Upper lobe of right lung (tissue), 1 donor: ENCODE results near the gene NPTN. TPM values are rescaled to one million over a fixed set of nuclear protein-coding genes. Genes with fewer than 3 reads are reported as not detected.
"Not testable (repeated sequence)": the region's sequence is repeated elsewhere in the genome, so short reads cannot be mapped to it uniquely, and the experiment has no call there.

Experiments
- ATAC-seq: fragments of 200-7000 bp; cut with Tn5 transposase; one replicate; pipeline ENCODE4 v1.9.1; 2020; ENCODE audit warnings: mild to moderate bottlenecking, moderate library complexity
- DNase-seq: peaks from one replicate; pipeline ENCODE4 v3.0.0-alpha.2; 2020
- H3K27ac ChIP-seq: fragments of 200-600 bp; one replicate; pipeline ENCODE4 v1.8.0; 2022
- H3K27me3 ChIP-seq: fragments of 200-600 bp; one replicate; pipeline ENCODE4 v1.8.0; 2022; ENCODE audit warnings: mild to moderate bottlenecking
- H3K36me3 ChIP-seq: fragments of 200-600 bp; one replicate; pipeline ENCODE4 v1.8.0; 2022
- H3K4me1 ChIP-seq: fragments of 200-600 bp; one replicate; pipeline ENCODE4 v1.8.0; 2022
- H3K4me3 ChIP-seq: fragments of 200-600 bp; one replicate; pipeline ENCODE4 v1.8.0; 2022; ENCODE audit warnings: mild to moderate bottlenecking
- H3K9me3 ChIP-seq: fragments of 200-600 bp; one replicate; pipeline ENCODE4 v1.8.0; 2022
- intact Hi-C: fragments of 100-400 bp; cut with DNase I; formaldehyde crosslinking; loops from one replicate; pipeline ENCODE4 v1.11.0; 2022
- total RNA-seq: library from RNA; stranded (reverse); fragmentation: NEBNext Ultra II Directional; extraction: Animal tissue kit (Norgen Biotek cat#: 25700); gene quantifications from one replicate; pipeline ENCODE4 v1.2.1, GENCODE V29; 2021
- TF ChIP-seq, protein P1 (sequence below): fragments of 200-600 bp; IDR thresholded peaks from one replicate; pipeline ENCODE4 v1.8.0; 2022; ENCODE audit warnings: antibody characterized with exemption
- donor health status: DM: no; HTN: yes; CAD: no; lungs with severe emphysema.

NPTN gene
- total RNA-seq, 1 donor from 2014 or later = 131 TPM

DNA sequence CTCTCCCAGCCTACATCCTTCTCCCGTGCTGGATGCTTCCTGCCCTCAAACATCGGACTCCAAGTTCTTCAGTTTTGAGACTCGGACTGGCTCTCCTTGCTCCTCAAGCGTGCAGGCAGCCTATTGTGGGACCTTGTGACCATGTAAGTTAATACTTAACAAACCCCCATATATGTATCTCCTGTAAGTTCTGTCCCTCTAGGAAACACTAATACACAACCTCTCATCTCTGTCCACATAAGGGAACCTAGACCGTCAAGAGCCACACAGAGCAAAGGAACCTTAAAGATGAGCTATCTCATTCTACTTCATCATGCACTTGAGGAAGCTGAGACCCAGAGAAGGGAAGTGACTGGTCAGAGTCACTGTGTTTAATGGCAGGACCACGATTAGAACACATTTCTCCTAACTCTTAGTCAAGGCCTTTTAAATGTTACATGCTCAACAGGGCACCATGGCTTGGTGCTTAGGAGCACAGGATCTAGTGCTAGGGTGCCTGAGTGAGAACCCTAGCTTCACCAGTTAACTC lies 50.3 kb downstream of the NPTN start:
- DNase-seq = no peak
- Histone ChIP-seq H3K27ac (no peak overlapping the region), H3K27me3 (no peaks in the 10 kb centered on the region), H3K9me3 (no peaks in the 10 kb centered on the region), H3K4me1 (no peaks in the 10 kb centered on the region), H3K36me3 (peaks cover 81% of the 10 kb centered on the region), H3K4me3 (no peak overlapping the region)
- TF ChIP-seq, protein P1, sequence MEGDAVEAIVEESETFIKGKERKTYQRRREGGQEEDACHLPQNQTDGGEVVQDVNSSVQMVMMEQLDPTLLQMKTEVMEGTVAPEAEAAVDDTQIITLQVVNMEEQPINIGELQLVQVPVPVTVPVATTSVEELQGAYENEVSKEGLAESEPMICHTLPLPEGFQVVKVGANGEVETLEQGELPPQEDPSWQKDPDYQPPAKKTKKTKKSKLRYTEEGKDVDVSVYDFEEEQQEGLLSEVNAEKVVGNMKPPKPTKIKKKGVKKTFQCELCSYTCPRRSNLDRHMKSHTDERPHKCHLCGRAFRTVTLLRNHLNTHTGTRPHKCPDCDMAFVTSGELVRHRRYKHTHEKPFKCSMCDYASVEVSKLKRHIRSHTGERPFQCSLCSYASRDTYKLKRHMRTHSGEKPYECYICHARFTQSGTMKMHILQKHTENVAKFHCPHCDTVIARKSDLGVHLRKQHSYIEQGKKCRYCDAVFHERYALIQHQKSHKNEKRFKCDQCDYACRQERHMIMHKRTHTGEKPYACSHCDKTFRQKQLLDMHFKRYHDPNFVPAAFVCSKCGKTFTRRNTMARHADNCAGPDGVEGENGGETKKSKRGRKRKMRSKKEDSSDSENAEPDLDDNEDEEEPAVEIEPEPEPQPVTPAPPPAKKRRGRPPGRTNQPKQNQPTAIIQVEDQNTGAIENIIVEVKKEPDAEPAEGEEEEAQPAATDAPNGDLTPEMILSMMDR = no peak
- intact Hi-C loops = no loop called here
- peak; percentile 49 for ATAC-seq

DNA sequence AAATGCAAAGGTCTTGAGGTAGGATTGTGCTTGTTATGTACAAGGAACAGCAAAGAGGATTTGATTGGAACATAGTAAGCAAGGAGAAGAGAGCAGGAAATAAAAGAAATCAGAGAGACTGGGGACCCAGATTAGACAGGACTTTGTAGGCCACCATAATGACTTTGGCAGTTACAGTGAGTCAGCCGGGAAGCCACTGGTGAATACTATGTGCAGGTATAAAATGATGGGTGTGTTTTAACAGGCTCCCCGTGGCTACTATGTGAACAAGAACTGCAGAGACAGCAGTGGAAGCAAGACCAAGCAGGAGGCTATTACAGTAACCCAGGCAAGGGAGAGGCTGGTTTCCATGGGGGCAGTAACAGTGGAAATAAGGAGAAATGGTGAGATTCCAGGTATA lies 55.2 kb downstream of the NPTN start:
- Histone ChIP-seq H3K27me3 (no peaks in the 10 kb centered on the region), H3K27ac (no peak overlapping the region), H3K4me3 (no peak overlapping the region), H3K4me1 (no peaks in the 10 kb centered on the region), H3K9me3 (no peaks in the 10 kb centered on the region), H3K36me3 (peaks cover 70% of the 10 kb centered on the region)
- ATAC-seq (no peak), DNase-seq (no peak)
- intact Hi-C loops = no loop called here
- TF ChIP-seq, protein P1 = no peak

DNA sequence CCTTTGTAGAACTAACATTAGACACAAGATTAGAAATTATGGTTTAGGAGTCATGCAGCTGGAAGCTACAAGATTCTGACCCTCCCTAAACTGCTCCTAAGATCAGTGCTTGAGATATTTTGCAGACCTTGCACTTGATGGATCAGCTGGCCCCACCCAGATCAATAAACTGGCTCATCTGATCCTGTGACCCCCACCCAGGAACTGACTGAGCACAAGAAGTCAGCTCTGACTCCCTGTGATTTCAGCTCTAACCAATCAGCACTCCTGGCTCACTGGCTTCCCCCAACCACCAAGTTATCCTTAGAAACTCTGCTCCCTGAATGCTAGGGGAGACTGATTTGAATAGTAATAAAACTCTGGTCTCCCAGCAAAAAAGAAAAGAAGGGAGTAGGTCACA lies 55.6 kb downstream of the NPTN start:
- DNase-seq, H3K4me1 ChIP-seq, ATAC-seq, H3K4me3 ChIP-seq, H3K27ac ChIP-seq, intact Hi-C loops, H3K9me3 ChIP-seq, H3K27me3 ChIP-seq: not testable (repeated sequence)
- peaks cover 70% of the 10 kb centered on the region for H3K36me3 ChIP-seq

DNA sequence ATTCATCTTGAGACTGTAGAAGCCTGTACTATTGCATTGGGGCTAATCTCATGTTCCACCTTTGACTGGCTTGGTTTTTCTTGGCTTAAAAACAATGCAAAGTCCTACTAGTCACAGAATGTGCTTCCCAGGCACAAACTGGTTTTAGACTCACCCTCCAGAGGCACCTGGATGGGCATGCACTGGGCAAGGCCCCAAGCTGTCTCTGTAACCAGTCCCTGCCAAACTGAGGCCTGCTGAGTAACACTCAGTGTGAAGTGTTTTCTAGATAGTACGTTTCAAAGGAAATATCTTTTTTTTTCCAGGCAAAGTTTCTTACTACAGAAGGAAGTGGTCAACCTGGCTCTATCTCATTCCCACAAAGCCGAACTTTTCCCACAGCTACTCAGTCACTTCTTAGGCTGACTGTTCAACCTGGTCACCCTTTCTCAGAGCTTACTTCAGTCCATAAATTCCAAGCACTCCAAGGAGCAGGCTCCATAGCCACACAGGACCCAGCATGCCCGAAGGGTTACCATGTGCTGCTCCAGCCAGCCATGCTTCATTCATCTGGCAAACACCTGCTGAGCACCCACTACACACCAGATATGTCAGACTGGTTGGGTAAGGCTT lies 57.4 kb downstream of the NPTN start:
- Histone ChIP-seq H3K27me3 (no peaks in the 10 kb centered on the region), H3K4me3 (no peak overlapping the region), H3K4me1 (no peaks in the 10 kb centered on the region), H3K9me3 (no peaks in the 10 kb centered on the region), H3K36me3 (peaks cover 69% of the 10 kb centered on the region), H3K27ac (no peak overlapping the region)
- ATAC-seq (peak; percentile 72), DNase-seq (peak; percentile 70)
- TF ChIP-seq, protein P1 = no peak
- intact Hi-C loops = no loop called here

DNA sequence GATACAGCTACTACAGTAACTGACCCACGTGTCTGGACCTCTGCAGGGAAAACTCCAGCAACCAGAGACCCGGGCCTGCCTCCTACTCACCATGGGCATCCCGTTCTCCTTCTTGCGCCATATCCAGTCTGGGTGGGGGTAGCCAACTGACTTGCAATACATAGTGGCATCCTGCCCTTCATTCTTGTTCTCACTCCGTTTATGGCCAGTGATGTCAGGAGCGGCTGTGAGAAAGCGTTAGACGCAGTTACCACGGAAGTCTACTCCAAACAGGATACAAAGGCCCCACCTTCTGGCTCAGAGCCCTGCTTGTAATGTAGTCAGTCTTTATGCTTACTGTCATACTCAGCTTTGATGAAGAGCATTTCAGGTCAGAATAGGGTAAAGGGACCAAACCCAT lies 59.6 kb downstream of the NPTN start:
- no peaks in the 10 kb centered on the region for H3K4me1 ChIP-seq
- H3K27me3 ChIP-seq = no peaks in the 10 kb centered on the region
- no peak overlapping the region for H3K27ac ChIP-seq
- intact Hi-C loops = no loop called here
- TF ChIP-seq, protein P1 = no peak
- ATAC-seq = peak; percentile 54
- no peak for DNase-seq
- H3K4me3 ChIP-seq = no peak overlapping the region
- peaks cover 78% of the 10 kb centered on the region for H3K36me3 ChIP-seq
- no peaks in the 10 kb centered on the region for H3K9me3 ChIP-seq

DNA sequence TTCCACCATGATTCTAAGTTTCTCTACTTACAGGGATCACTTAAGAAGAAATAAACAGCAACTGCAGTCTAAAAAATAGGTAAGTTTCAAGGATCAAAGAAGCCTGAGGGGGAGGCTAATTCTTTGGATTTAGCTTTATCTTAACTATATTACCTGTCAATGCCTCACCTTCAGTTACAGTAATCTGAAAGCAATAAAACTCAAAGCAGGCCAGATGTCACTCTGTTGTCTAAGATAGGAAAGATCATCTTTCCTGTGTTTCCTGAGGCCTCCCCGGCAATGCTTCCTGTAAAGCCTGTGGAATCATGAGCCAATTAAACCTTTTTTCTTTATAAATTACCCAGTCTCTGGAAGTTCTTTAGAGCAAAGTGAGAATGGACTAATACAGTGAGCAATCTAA lies 60.2 kb downstream of the NPTN start:
- Histone ChIP-seq H3K27me3 (no peaks in the 10 kb centered on the region), H3K4me1 (no peaks in the 10 kb centered on the region), H3K36me3 (peaks cover 81% of the 10 kb centered on the region), H3K9me3 (no peaks in the 10 kb centered on the region), H3K27ac (no peak overlapping the region), H3K4me3 (no peak overlapping the region)
- DNase-seq = no peak
- TF ChIP-seq, protein P1 = no peak
- ATAC-seq = no peak
- intact Hi-C loops = no loop called here
